Measurements from ENCODE around the gene EBP. TPM values are rescaled to one million over a fixed set of nuclear protein-coding genes. Genes with fewer than 3 reads are reported as not detected.

EBP gene
- 100 to 1,000 TPM in 1 of 5 donors, 10 to 100 TPM in 3, 1 to 10 TPM in 1; 5.8 to 208 (median 46.4) TPM for total RNA-seq
- 100 to 1,000 TPM in 1 of 3 donors, 10 to 100 TPM in 2; 28.9 to 112 (median 74.8) TPM for polyA plus RNA-seq
- long read RNA-seq, donor 1, partial matches to known transcripts, result 38 of 41 reads
- long read RNA-seq, donor 1, other reads (novel, unspliced or antisense), result 0 of 41 reads
- long read RNA-seq, donor 2, transcript EBP-205 (5 exons, 1,775 nt), result major isoform, 9 of 42 reads
- long read RNA-seq, donor 2, partial matches to known transcripts, result 33 of 42 reads
- long read RNA-seq, donor 2, other reads (novel, unspliced or antisense), result 0 of 42 reads
- long read RNA-seq, donor 3, transcript EBP-205 (5 exons, 1,775 nt), result major isoform, 6 of 14 reads
- long read RNA-seq, donor 3, partial matches to known transcripts, result 7 of 14 reads
- long read RNA-seq, donor 3, other reads (novel, unspliced or antisense), result 0 of 14 reads
- long read RNA-seq, donor 4, partial matches to known transcripts, result 0 of 2 reads
- long read RNA-seq, donor 4, other reads (novel, unspliced or antisense), result 0 of 2 reads
- long read RNA-seq, donor 5, transcript EBP-205 (5 exons, 1,775 nt), result major isoform, 5 of 27 reads
- long read RNA-seq, donor 5, partial matches to known transcripts, result 22 of 27 reads
- long read RNA-seq, donor 5, other reads (novel, unspliced or antisense), result 0 of 27 reads
- long read RNA-seq, donor 6, transcript EBP-205 (5 exons, 1,775 nt), result major isoform, 16 of 131 reads
- long read RNA-seq, donor 6, partial matches to known transcripts, result 111 of 131 reads
- long read RNA-seq, donor 6, other reads (novel, unspliced or antisense), result 0 of 131 reads
- long read RNA-seq, donor 7, transcript EBP-205 (5 exons, 1,775 nt), result major isoform, 6 of 37 reads
- long read RNA-seq, donor 7, partial matches to known transcripts, result 29 of 37 reads
- long read RNA-seq, donor 7, other reads (novel, unspliced or antisense), result 0 of 37 reads
- long read RNA-seq, donor 8, transcript EBP-201 (5 exons, 904 nt), result minor isoform, 5 of 47 reads
- long read RNA-seq, donor 8, transcript EBP-205 (5 exons, 1,775 nt), result major isoform, 8 of 47 reads
- long read RNA-seq, donor 8, partial matches to known transcripts, result 33 of 47 reads
- long read RNA-seq, donor 8, other reads (novel, unspliced or antisense), result 0 of 47 reads
- long read RNA-seq, donor 9, transcript EBP-205 (5 exons, 1,775 nt), result major isoform, 8 of 24 reads
- long read RNA-seq, donor 9, partial matches to known transcripts, result 15 of 24 reads
- long read RNA-seq, donor 9, other reads (novel, unspliced or antisense), result 0 of 24 reads
- long read RNA-seq, donor 10, transcript EBP-205 (5 exons, 1,775 nt), result major isoform, 5 of 21 reads
- long read RNA-seq, donor 10, partial matches to known transcripts, result 12 of 21 reads
- long read RNA-seq, donor 10, other reads (novel, unspliced or antisense), result 0 of 21 reads

- H3K27me3 ChIP-seq, result no peaks in the 10 kb centered on the region
- peak within 1 kb of the TSS; percentile 52 to 66 (median 62) for H3K4me3 ChIP-seq
- H3K9me3 ChIP-seq, result peaks cover 0 to 6% (median 0%) of the 10 kb centered on the region in 4 donors
- H3K4me1 ChIP-seq, result peaks cover 0 to 13% (median 9%) of the 10 kb centered on the region in 4 donors
- intact Hi-C loops (cut with DNase I; ENCODE audit: low total_unique reads), result no loop called here
- TF ChIP-seq EP300 (IDR thresholded peaks at IDR 0.05) (no peak), POLR2A (IDR thresholded peaks at IDR 0.05) (no peak), POLR2AphosphoS5 (IDR thresholded peaks at IDR 0.05) (peak; percentile 16 to 74 (median 61))
- TF ChIP-seq, protein P1, sequence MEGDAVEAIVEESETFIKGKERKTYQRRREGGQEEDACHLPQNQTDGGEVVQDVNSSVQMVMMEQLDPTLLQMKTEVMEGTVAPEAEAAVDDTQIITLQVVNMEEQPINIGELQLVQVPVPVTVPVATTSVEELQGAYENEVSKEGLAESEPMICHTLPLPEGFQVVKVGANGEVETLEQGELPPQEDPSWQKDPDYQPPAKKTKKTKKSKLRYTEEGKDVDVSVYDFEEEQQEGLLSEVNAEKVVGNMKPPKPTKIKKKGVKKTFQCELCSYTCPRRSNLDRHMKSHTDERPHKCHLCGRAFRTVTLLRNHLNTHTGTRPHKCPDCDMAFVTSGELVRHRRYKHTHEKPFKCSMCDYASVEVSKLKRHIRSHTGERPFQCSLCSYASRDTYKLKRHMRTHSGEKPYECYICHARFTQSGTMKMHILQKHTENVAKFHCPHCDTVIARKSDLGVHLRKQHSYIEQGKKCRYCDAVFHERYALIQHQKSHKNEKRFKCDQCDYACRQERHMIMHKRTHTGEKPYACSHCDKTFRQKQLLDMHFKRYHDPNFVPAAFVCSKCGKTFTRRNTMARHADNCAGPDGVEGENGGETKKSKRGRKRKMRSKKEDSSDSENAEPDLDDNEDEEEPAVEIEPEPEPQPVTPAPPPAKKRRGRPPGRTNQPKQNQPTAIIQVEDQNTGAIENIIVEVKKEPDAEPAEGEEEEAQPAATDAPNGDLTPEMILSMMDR (IDR thresholded peaks at IDR 0.05), result no peak
- peak; percentile 92 to 96 for DNase-seq
- WGBS, 5 donors, result 1 to 39% (median 8%) methylated on average over 33 to 60 of the region's 66 CpGs
- H3K36me3 ChIP-seq, result peaks cover 0 to 14% (median 6%) of the 10 kb centered on the region in 4 donors
- H3K27ac ChIP-seq, result peak within 1 kb of the TSS; percentile 77 to 87 (median 82)
Measured at GRCh38 chrX:48521353-48522243, at the start of gene EBP. EBP (plus strand) TSS chrX:48521808; CDS start chrX:48523772, 1,964 bp downstream.

DNA sequence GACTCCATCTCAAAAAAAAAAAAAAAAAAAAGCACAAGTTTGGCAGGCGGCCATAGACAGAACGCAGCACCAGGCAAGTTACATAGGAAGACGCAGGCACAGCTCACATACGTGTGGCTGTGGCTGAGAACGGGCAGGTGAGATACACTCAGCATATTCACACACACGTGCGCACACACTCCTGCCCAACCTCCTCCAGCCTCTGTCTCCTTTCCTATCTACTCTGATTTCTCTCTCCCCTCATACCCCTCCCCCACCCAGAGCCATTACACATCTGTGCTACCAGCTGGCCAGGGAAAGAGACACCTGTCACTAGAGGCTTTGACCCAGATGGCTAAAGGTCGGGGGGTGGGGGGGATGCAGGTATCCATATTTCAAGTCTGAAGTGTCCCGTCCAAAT is 49.4 kb upstream of the EBP start:
- Histone ChIP-seq H3K27ac (no peak overlapping the region), H3K4me1 (peaks cover 3 to 17% (median 13%) of the 10 kb centered on the region in 4 donors), H3K4me3 (no peak overlapping the region), H3K27me3 (no peaks in the 10 kb centered on the region), H3K9me3 (no peaks in the 10 kb centered on the region), H3K36me3 (no peaks in the 10 kb centered on the region)
- intact Hi-C loops (cut with DNase I; ENCODE audit: low total_unique reads), result no loop called here
- WGBS, 5 donors, result 67 to 84% (median 70%) methylated on average over 4 to 9 of the region's 9 CpGs
- DNase-seq, result no peak
- TF ChIP-seq EP300 (IDR thresholded peaks at IDR 0.05) (no peak), POLR2A (IDR thresholded peaks at IDR 0.05) (no peak), POLR2AphosphoS5 (IDR thresholded peaks at IDR 0.05) (no peak)
- TF ChIP-seq, protein P1 (IDR thresholded peaks at IDR 0.05), result no peak

DNA sequence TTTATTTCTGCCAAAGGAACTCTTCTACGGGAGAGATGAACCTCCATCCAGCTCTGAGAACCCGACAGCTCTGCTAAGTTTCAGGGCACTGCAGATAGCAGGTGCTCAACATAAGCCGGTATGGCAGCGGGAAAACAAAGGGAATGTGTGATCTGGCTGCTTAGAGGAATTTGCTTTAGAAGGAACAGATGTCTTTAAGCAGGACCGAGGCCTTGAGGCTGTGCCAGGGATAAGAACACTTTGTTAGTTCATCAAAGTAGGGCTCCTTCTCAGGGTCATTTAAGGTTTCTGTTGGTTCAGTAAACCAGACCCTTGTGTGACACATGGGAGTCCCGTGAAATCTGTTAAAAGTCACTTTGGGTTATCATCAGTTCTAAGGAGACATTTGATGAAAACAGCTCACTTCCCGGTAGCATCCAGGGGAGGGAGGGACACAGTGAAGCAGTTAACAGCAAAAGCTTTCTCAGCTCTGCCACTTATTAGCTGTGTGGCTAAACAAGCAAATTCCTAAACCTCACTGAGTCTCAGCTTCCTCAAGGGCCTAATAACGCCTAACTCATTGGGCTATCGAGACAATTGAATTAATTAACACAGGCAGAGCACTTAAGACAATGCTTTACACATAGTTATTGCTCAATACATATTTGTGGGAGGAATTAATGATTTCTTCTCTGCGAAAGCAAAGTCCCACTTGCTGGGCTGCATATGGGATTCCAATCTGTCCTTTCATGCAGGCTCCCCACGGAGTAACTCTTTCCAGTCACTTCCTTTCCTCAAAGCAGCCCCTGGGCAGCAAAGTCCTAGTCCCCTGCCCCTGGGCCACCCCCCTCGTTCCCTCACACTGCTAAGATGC is 48.5 kb upstream of the EBP start:
- H3K27me3 ChIP-seq, result no peaks in the 10 kb centered on the region
- H3K27ac ChIP-seq, result no peak overlapping the region
- H3K9me3 ChIP-seq, result no peaks in the 10 kb centered on the region
- TF ChIP-seq EP300 (IDR thresholded peaks at IDR 0.05) (no peak), POLR2A (IDR thresholded peaks at IDR 0.05) (no peak), POLR2AphosphoS5 (IDR thresholded peaks at IDR 0.05) (no peak)
- TF ChIP-seq, protein P1 (IDR thresholded peaks at IDR 0.05), result no peak
- peaks cover 0 to 23% (median 15%) of the 10 kb centered on the region in 4 donors for H3K4me1 ChIP-seq
- intact Hi-C loops (cut with DNase I; ENCODE audit: low total_unique reads), result no loop called here
- WGBS, 5 donors, result 42 to 60% (median 50%) methylated on average over 11 to 12 of the region's 12 CpGs
- peaks cover 0 to under 1% (median 0%) of the 10 kb centered on the region in 4 donors for H3K36me3 ChIP-seq
- no peak for DNase-seq
- no peak overlapping the region for H3K4me3 ChIP-seq

All from stomach (tissue), 19 donors.